HepG2 (cell line): ENCODE measurements around the gene HAGH.

Experiments
- AHR ChIP-seq: IDR thresholded peaks from 2 replicates; pipeline ENCODE4 v1.6.1; 2018; ENCODE audit warnings: missing genetic modification reagents, missing compliant biosample characterization
- AKAP8 ChIP-seq: sonication (generic); formaldehyde crosslinking; IDR thresholded peaks from 2 replicates; pipeline ENCODE4 v1.5.1; 2020; ENCODE audit warnings: mild to moderate bottlenecking, missing genetic modification reagents
- CEBPB ChIP-seq: IDR thresholded peaks from 2 replicates; pipeline ENCODE4 v1.6.1; 2011; ENCODE audit warnings: low read depth, low read length, improper control_type of control experiment, borderline replicate concordance
- DPF2 ChIP-seq: sonication (generic); formaldehyde crosslinking; IDR thresholded peaks from 2 replicates; pipeline ENCODE4 v1.4.0; 2020; ENCODE audit warnings: mild to moderate bottlenecking, low read depth, missing genetic modification reagents, borderline replicate concordance
- FOSL1 ChIP-seq: sonication (generic); formaldehyde crosslinking; IDR thresholded peaks from 2 replicates; pipeline ENCODE4 v1.9.0; 2021; ENCODE audit warnings: missing genetic modification reagents, borderline replicate concordance
- MIXL1 ChIP-seq: IDR thresholded peaks from 2 replicates; pipeline ENCODE4 v1.6.1; 2016
- REPIN1 ChIP-seq: sonication (generic); formaldehyde crosslinking; IDR thresholded peaks from 2 replicates; pipeline ENCODE4 v1.8.0; 2022; ENCODE audit warnings: missing genetic modification reagents, low read depth, mild to moderate bottlenecking, borderline replicate concordance
- ZNF121 ChIP-seq: sonication (generic); formaldehyde crosslinking; IDR thresholded peaks from 2 replicates; pipeline ENCODE4 v1.5.0; 2020; ENCODE audit warnings: mild to moderate bottlenecking, missing genetic modification reagents
- ZNF629 ChIP-seq: sonication (generic); formaldehyde crosslinking; conservative IDR thresholded peaks from 2 replicates; pipeline ENCODE4 v1.5.0; 2020; ENCODE audit warnings: missing genetic modification reagents
- ZNF737 ChIP-seq: sonication (generic); formaldehyde crosslinking; IDR thresholded peaks from 2 replicates; pipeline ENCODE4 v1.5.0; 2020; ENCODE audit warnings: missing genetic modification reagents, mild to moderate bottlenecking, borderline replicate concordance
- TF ChIP-seq, protein P1 (sequence below): sonication (generic); formaldehyde crosslinking; IDR thresholded peaks from 2 replicates; pipeline ENCODE4 v1.8.0; 2022; ENCODE audit warnings: mild to moderate bottlenecking, missing genetic modification reagents, moderate library complexity
- TF ChIP-seq, protein P2 (sequence below): sonication (generic); formaldehyde crosslinking; IDR thresholded peaks from 2 replicates; pipeline ENCODE4 v1.4.0; 2020; ENCODE audit warnings: missing genetic modification reagents
- TF ChIP-seq, protein P3 (sequence below): IDR thresholded peaks from 2 replicates; pipeline ENCODE4 v1.6.1; 2016; ENCODE audit warnings: low read depth, borderline replicate concordance
- TF ChIP-seq, protein P4 (sequence below): sonication (generic); formaldehyde crosslinking; IDR thresholded peaks from 2 replicates; pipeline ENCODE4 v1.5.0; 2020; ENCODE audit warnings: mild to moderate bottlenecking, missing genetic modification reagents, moderate library complexity

- TF ChIP-seq ZNF121 (CRISPR knock-in tag) (no peak), REPIN1 (CRISPR knock-in tag) (no peak), FOSL1 (CRISPR knock-in tag) (no peak), ZNF737 (CRISPR knock-in tag) (no peak), AHR (CRISPR knock-in tag) (no peak), MIXL1 (CRISPR knock-in tag) (no peak), CEBPB (no peak), AKAP8 (CRISPR knock-in tag) (no peak), ZNF629 (CRISPR knock-in tag) (no peak), DPF2 (CRISPR knock-in tag) (no peak)
- TF ChIP-seq, protein P1, sequence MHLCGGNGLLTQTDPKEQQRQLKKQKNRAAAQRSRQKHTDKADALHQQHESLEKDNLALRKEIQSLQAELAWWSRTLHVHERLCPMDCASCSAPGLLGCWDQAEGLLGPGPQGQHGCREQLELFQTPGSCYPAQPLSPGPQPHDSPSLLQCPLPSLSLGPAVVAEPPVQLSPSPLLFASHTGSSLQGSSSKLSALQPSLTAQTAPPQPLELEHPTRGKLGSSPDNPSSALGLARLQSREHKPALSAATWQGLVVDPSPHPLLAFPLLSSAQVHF (CRISPR knock-in tag): no peak
- TF ChIP-seq, protein P2, sequence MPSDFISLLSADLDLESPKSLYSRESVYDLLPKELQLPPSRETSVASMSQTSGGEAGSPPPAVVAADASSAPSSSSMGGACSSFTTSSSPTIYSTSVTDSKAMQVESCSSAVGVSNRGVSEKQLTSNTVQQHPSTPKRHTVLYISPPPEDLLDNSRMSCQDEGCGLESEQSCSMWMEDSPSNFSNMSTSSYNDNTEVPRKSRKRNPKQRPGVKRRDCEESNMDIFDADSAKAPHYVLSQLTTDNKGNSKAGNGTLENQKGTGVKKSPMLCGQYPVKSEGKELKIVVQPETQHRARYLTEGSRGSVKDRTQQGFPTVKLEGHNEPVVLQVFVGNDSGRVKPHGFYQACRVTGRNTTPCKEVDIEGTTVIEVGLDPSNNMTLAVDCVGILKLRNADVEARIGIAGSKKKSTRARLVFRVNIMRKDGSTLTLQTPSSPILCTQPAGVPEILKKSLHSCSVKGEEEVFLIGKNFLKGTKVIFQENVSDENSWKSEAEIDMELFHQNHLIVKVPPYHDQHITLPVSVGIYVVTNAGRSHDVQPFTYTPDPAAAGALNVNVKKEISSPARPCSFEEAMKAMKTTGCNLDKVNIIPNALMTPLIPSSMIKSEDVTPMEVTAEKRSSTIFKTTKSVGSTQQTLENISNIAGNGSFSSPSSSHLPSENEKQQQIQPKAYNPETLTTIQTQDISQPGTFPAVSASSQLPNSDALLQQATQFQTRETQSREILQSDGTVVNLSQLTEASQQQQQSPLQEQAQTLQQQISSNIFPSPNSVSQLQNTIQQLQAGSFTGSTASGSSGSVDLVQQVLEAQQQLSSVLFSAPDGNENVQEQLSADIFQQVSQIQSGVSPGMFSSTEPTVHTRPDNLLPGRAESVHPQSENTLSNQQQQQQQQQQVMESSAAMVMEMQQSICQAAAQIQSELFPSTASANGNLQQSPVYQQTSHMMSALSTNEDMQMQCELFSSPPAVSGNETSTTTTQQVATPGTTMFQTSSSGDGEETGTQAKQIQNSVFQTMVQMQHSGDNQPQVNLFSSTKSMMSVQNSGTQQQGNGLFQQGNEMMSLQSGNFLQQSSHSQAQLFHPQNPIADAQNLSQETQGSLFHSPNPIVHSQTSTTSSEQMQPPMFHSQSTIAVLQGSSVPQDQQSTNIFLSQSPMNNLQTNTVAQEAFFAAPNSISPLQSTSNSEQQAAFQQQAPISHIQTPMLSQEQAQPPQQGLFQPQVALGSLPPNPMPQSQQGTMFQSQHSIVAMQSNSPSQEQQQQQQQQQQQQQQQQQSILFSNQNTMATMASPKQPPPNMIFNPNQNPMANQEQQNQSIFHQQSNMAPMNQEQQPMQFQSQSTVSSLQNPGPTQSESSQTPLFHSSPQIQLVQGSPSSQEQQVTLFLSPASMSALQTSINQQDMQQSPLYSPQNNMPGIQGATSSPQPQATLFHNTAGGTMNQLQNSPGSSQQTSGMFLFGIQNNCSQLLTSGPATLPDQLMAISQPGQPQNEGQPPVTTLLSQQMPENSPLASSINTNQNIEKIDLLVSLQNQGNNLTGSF (CRISPR knock-in tag): no peak
- TF ChIP-seq, protein P3, sequence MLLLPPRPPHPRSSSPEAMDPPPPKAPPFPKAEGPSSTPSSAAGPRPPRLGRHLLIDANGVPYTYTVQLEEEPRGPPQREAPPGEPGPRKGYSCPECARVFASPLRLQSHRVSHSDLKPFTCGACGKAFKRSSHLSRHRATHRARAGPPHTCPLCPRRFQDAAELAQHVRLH: no peak
- TF ChIP-seq, protein P4, sequence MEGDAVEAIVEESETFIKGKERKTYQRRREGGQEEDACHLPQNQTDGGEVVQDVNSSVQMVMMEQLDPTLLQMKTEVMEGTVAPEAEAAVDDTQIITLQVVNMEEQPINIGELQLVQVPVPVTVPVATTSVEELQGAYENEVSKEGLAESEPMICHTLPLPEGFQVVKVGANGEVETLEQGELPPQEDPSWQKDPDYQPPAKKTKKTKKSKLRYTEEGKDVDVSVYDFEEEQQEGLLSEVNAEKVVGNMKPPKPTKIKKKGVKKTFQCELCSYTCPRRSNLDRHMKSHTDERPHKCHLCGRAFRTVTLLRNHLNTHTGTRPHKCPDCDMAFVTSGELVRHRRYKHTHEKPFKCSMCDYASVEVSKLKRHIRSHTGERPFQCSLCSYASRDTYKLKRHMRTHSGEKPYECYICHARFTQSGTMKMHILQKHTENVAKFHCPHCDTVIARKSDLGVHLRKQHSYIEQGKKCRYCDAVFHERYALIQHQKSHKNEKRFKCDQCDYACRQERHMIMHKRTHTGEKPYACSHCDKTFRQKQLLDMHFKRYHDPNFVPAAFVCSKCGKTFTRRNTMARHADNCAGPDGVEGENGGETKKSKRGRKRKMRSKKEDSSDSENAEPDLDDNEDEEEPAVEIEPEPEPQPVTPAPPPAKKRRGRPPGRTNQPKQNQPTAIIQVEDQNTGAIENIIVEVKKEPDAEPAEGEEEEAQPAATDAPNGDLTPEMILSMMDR (CRISPR knock-in tag): no peak
These were observed 60.8 kb downstream of the HAGH start for GRCh38 chr16:1765826-1766225.
